ENCODE data around the gene FCGR3A.

GRCh38 chr1:161502641-161503393 is 46.8 kb downstream of the FCGR3A start:
- TF ChIP-seq POLR2A (IDR thresholded peaks at IDR 0.05) = no peak
- TF ChIP-seq, protein P1, sequence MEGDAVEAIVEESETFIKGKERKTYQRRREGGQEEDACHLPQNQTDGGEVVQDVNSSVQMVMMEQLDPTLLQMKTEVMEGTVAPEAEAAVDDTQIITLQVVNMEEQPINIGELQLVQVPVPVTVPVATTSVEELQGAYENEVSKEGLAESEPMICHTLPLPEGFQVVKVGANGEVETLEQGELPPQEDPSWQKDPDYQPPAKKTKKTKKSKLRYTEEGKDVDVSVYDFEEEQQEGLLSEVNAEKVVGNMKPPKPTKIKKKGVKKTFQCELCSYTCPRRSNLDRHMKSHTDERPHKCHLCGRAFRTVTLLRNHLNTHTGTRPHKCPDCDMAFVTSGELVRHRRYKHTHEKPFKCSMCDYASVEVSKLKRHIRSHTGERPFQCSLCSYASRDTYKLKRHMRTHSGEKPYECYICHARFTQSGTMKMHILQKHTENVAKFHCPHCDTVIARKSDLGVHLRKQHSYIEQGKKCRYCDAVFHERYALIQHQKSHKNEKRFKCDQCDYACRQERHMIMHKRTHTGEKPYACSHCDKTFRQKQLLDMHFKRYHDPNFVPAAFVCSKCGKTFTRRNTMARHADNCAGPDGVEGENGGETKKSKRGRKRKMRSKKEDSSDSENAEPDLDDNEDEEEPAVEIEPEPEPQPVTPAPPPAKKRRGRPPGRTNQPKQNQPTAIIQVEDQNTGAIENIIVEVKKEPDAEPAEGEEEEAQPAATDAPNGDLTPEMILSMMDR (IDR thresholded peaks at IDR 0.05) = no peak
